BLaER1 (cell line): ENCODE results near the gene SLC27A5.

Experiments
- H3K27ac ChIP-seq: shearing (Covaris generic); formaldehyde crosslinking; 2 replicates; pipeline ENCODE4 v1.8.1; 2022
- H3K27me3 ChIP-seq: shearing (Covaris generic); formaldehyde crosslinking; 2 replicates; pipeline ENCODE4 v1.8.1; 2022
- H3K36me3 ChIP-seq: shearing (Covaris generic); formaldehyde crosslinking; 2 replicates; pipeline ENCODE4 v1.8.1; 2022
- H3K4me1 ChIP-seq: shearing (Covaris generic); formaldehyde crosslinking; 2 replicates; pipeline ENCODE4 v1.8.1; 2022
- H3K4me2 ChIP-seq: shearing (Covaris generic); formaldehyde crosslinking; 2 replicates; pipeline ENCODE4 v1.8.1; 2022
- H3K4me3 ChIP-seq: shearing (Covaris generic); formaldehyde crosslinking; 2 replicates; pipeline ENCODE4 v1.8.1; 2022
- H3K9ac ChIP-seq: shearing (Covaris generic); formaldehyde crosslinking; 2 replicates; pipeline ENCODE4 v1.8.1; 2022
- H3K9me3 ChIP-seq: shearing (Covaris generic); formaldehyde crosslinking; 2 replicates; pipeline ENCODE4 v1.8.1; 2022
- H4K20me1 ChIP-seq: shearing (Covaris generic); formaldehyde crosslinking; 2 replicates; pipeline ENCODE4 v1.8.1; 2022
- Cebpa-rat ChIP-seq: shearing (Covaris generic); IDR thresholded peaks from 2 replicates; pipeline ENCODE4 v1.8.1; 2022

SLC27A5 gene

GRCh38 chr19:58556622-58557220 lies 44.9 kb upstream of the SLC27A5 start:
- Histone ChIP-seq H3K27me3 (no peaks in the 10 kb centered on the region), H3K27ac (peak overlapping the region; percentile 99), H3K9ac (peak overlapping the region; percentile 97), H3K36me3 (peaks cover 41% of the 10 kb centered on the region), H3K4me2 (peak overlapping the region; percentile 89), H3K9me3 (no peaks in the 10 kb centered on the region), H4K20me1 (peaks cover 46% of the 10 kb centered on the region), H3K4me3 (peak overlapping the region; percentile 95), H3K4me1 (peaks cover 61% of the 10 kb centered on the region)
- TF ChIP-seq Cebpa-rat: no peak

DNA sequence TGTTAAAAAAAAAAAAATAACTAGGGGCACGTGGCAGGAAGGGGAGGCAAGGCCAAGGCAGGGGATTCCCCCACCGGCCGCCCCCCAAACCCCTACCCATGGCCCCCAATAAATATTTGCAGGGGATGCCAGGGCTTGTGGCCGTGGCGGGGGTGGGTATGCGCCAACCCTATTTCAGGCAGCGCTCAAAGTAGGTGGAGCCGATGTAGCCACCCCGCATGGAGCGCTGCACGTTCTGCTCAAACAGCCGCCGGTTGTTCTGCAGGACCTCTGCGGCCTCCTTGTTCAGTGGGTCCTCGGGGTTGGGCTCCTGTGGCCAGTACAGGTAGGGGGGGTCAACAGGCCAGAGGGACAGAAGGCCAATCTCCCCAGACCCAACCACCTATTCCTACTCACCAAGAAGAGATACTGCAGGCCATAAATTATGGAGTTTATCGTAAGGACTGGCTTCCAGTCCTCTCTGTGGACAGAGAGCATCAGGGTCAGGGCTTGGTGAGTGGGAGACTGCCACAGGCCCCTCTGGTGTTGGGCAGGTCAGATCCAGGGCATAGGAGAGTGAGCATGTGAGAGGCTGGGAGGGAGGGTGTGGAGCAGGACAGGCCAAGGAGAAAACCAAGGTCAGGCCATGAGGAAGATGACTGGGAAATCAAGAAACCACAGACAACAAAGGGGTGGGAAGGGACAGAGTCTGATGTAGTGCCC lies 44.3 kb upstream of the SLC27A5 start:
- no peaks in the 10 kb centered on the region for H3K27me3 ChIP-seq
- peaks cover 52% of the 10 kb centered on the region for H4K20me1 ChIP-seq
- TF ChIP-seq Cebpa-rat: no peak
- H3K36me3 ChIP-seq: peaks cover 47% of the 10 kb centered on the region
- H3K4me3 ChIP-seq: peak overlapping the region; percentile 95; the same call in 1 of the 2 replicates
- peaks cover 55% of the 10 kb centered on the region for H3K4me1 ChIP-seq
- H3K9me3 ChIP-seq: no peaks in the 10 kb centered on the region
- peak overlapping the region; percentile 89 for H3K4me2 ChIP-seq
- peak overlapping the region; percentile 97 for H3K9ac ChIP-seq
- peak overlapping the region; percentile 99 for H3K27ac ChIP-seq

GRCh38 chr19:58555369-58555885 lies 43.6 kb upstream of the SLC27A5 start:
- peak overlapping the region; percentile 78 for H3K4me3 ChIP-seq
- H3K9ac ChIP-seq: peak overlapping the region; percentile 91
- peak overlapping the region; percentile 91 for H3K27ac ChIP-seq
- no peaks in the 10 kb centered on the region for H3K9me3 ChIP-seq
- peaks cover 54% of the 10 kb centered on the region for H3K36me3 ChIP-seq
- no peaks in the 10 kb centered on the region for H3K27me3 ChIP-seq
- peaks cover 59% of the 10 kb centered on the region for H4K20me1 ChIP-seq
- peak overlapping the region; percentile 89 for H3K4me2 ChIP-seq
- no peak for TF ChIP-seq Cebpa-rat
- H3K4me1 ChIP-seq: peaks cover 48% of the 10 kb centered on the region

- H3K36me3 ChIP-seq: peaks cover 60% of the 10 kb centered on the region
- H3K4me3 ChIP-seq: peak within 1 kb of the TSS; percentile 78
- peaks cover 48% of the 10 kb centered on the region for H3K4me1 ChIP-seq
- TF ChIP-seq Cebpa-rat: peak; percentile 62
- H3K4me2 ChIP-seq: peak within 1 kb of the TSS; percentile 89
- H3K27me3 ChIP-seq: no peaks in the 10 kb centered on the region
- no peaks in the 10 kb centered on the region for H3K9me3 ChIP-seq
- peaks cover 66% of the 10 kb centered on the region for H4K20me1 ChIP-seq
- peak within 1 kb of the TSS; percentile 91 for H3K9ac ChIP-seq
- H3K27ac ChIP-seq: peak within 1 kb of the TSS; percentile 91
These were observed 42.9 kb upstream of the SLC27A5 start, which contains the start of gene CHMP2A for GRCh38 chr19:58554494-58555368. Gene CHMP2A (minus strand): TSS chr19:58555105. CDS start chr19:58554212, 893 bp downstream.

DNA sequence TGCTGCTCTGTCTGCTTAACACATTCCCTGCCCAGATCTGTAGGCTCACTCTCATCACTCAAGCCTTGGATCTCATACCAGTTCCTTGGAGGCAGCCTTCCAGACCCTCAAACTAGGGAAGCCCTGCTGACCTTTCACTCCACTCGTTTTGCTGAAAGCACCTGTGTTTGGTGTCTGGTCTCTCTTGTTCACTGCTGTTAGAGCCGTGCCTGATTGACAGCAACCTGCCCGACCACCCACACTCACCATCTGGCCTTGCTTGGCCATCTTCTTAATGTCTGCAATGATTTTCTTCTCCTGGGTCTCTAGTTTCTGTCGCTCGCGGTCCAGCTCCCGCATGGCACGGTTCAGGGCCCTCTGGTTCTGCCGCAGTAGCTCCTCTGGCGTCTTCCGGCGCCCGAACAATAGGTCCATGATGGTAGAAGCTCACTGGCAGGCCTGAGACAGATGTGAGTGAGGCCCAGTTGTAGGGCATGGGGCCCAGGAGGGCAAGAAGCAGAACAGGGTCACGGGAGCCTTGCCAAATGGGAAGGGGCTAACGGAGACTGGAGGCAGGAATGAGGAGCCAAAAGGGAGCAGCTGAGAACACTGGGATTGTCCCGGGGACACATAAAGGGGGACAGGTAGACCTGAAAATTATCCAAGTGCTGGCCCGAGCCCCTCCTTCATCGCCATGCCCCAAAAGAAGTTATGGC lies 42.2 kb upstream of the SLC27A5 start:
- Histone ChIP-seq H3K27me3 (no peaks in the 10 kb centered on the region), H3K9ac (peak overlapping the region; percentile 91), H3K27ac (peak overlapping the region; percentile 91), H3K4me3 (peak overlapping the region; percentile 78), H4K20me1 (peaks cover 74% of the 10 kb centered on the region), H3K36me3 (peaks cover 68% of the 10 kb centered on the region), H3K9me3 (no peaks in the 10 kb centered on the region), H3K4me2 (peak overlapping the region; percentile 89), H3K4me1 (peaks cover 51% of the 10 kb centered on the region)
- no peak for TF ChIP-seq Cebpa-rat

GRCh38 chr19:58552655-58553054 lies 40.9 kb upstream of the SLC27A5 start:
- Histone ChIP-seq H3K27me3 (no peaks in the 10 kb centered on the region), H3K9ac (no peak overlapping the region), H3K27ac (no peak overlapping the region), H3K4me3 (no peak overlapping the region), H3K36me3 (peaks cover 81% of the 10 kb centered on the region), H3K4me2 (no peak overlapping the region), H3K4me1 (peaks cover 53% of the 10 kb centered on the region), H3K9me3 (no peaks in the 10 kb centered on the region), H4K20me1 (peaks cover 82% of the 10 kb centered on the region)
- TF ChIP-seq Cebpa-rat: no peak

DNA sequence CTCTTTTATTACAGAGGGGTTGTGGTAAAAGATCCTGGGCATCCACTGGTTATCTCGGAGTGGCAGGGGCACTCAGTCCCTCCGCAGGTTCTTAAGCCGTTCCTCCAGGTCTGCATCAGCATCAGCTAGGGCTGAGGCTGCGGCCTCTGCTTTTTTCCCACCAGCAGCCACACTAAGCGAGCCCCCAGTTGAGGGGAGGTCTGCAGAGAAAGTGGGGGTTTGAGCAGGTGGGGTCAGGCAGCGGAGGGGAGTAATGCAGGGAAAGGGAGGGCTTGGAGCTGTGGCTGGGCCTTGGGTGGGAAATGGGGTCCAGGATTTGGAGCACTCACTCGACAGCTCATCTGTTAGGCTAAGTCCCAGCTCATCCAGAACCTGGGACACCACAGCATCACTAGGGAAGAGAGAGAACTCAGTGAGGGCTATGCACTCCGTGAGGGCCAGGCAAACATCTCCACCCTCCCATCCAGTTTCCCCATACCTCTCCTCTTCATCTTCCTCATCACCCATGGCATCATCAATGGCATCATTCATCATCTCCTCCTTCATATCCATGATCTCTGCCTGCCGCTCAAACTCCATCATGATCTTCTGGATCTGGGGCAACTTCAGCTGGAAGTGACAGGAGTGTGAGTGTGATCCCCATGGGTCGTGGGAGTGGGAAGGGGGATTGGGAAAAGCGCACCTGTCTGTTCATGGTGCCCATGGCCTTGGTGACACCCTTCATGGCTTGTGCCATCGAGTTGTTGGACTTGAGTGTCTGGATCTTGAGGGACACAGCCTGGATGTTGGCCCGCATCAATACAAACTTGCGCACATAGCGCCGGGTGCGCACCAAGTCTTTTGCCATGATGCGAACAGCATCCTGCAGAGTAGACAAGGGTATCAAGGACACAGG lies 40.0 kb upstream of the SLC27A5 start:
- Histone ChIP-seq H3K9ac (no peak overlapping the region), H3K36me3 (peaks cover 85% of the 10 kb centered on the region), H3K4me2 (no peak overlapping the region), H3K4me3 (no peak overlapping the region), H3K4me1 (peaks cover 54% of the 10 kb centered on the region), H3K27me3 (no peaks in the 10 kb centered on the region), H3K27ac (no peak overlapping the region), H4K20me1 (peaks cover 82% of the 10 kb centered on the region), H3K9me3 (no peaks in the 10 kb centered on the region)
- no peak for TF ChIP-seq Cebpa-rat

GRCh38 chr19:58551123-58551497 lies 39.3 kb upstream of the SLC27A5 start:
- no peak for TF ChIP-seq Cebpa-rat
- Histone ChIP-seq H3K4me1 (peaks cover 54% of the 10 kb centered on the region), H3K4me2 (no peak overlapping the region), H3K4me3 (no peak overlapping the region), H3K27ac (no peak overlapping the region), H3K27me3 (no peaks in the 10 kb centered on the region), H4K20me1 (peaks cover 82% of the 10 kb centered on the region), H3K36me3 (peaks cover 85% of the 10 kb centered on the region), H3K9ac (no peak overlapping the region), H3K9me3 (no peaks in the 10 kb centered on the region)
